ENCODE data around the gene TMEM221.

The TMEM221 gene

DNA sequence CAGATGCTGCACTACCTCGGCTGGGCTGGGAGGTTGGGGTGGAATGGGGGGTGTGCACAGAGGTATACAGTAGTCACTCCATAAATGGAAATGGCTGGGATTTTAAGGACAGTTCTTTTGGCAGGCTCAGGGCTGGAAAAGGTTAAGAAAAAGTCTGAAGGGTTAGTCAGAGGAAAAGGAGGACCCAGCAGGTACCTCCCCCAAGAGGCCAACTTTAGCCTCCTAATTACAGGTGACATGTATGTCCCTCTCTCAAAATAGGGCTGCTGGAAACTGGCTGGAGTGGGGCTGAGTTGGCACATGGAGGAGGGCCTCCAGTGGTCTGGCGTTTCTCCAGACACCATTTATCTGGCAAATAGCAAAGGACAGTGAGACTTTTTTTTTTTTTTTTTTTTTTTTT, 55.5 kb downstream of the TMEM221 start:
- peaks cover 0 to 27% of the 10 kb centered on the region in 2 donors for H3K27me3 ChIP-seq
- DNase-seq: no peak
- H3K27ac ChIP-seq: no peak overlapping the region
- H3K36me3 ChIP-seq: no peaks in the 10 kb centered on the region
- TF ChIP-seq, protein P1, sequence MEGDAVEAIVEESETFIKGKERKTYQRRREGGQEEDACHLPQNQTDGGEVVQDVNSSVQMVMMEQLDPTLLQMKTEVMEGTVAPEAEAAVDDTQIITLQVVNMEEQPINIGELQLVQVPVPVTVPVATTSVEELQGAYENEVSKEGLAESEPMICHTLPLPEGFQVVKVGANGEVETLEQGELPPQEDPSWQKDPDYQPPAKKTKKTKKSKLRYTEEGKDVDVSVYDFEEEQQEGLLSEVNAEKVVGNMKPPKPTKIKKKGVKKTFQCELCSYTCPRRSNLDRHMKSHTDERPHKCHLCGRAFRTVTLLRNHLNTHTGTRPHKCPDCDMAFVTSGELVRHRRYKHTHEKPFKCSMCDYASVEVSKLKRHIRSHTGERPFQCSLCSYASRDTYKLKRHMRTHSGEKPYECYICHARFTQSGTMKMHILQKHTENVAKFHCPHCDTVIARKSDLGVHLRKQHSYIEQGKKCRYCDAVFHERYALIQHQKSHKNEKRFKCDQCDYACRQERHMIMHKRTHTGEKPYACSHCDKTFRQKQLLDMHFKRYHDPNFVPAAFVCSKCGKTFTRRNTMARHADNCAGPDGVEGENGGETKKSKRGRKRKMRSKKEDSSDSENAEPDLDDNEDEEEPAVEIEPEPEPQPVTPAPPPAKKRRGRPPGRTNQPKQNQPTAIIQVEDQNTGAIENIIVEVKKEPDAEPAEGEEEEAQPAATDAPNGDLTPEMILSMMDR (IDR thresholded peaks at IDR 0.05): no peak
- peaks cover 0 to 2% (median 0%) of the 10 kb centered on the region in 3 donors for H3K9me3 ChIP-seq
- intact Hi-C loops (cut with DNase I; ENCODE audit: low total_unique reads): no loop called here
- peaks cover 0 to 19% (median 16%) of the 10 kb centered on the region in 4 donors for H3K4me1 ChIP-seq
- no peak overlapping the region for H3K4me3 ChIP-seq

DNA sequence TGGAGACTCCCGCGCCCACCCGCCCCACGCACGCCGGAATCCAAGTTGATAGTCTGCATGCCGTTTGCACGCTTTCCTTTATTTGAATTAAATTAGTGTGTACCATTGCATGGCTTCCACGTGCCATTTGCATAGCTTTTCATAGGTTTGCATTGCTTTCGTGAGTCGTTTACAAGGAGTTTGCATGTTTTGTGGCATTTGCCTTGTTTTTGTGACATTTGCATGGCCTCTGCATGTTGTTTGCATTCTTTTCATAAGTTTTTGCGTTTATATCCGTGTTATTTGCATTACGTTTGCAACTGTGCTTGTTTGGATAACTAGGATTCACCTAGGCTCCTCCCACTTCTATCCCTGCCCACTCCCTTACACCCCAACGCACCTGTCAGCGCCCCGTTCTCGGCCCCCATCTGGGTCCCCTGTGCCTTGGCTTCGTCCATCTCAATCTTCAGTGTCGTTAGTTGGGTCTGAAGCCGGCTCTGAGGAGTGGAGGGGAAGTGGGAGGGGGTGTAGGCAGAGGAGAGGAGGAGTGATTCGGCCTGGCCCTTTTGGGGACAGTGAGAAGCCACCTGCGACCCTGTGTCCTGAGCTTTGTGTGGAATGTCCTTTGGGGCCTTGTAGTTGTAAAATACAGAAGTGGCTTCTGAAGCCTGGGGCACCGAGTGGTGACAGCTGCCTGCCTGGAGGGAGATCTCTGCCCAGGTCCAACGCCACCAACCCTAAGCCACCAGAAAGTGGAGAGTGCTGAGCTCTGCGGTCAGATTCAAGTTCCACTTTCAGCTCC, 56.9 kb downstream of the TMEM221 start:
- Histone ChIP-seq H3K27ac (no peak overlapping the region), H3K9me3 (peaks cover 0 to 2% (median 0%) of the 10 kb centered on the region in 3 donors), H3K4me1 (peaks cover 0 to 19% (median 16%) of the 10 kb centered on the region in 4 donors), H3K4me3 (peak overlapping the region; percentile 48 to 52), H3K36me3 (no peaks in the 10 kb centered on the region), H3K27me3 (peaks cover 0 to 27% of the 10 kb centered on the region in 2 donors)
- intact Hi-C loops (cut with DNase I; ENCODE audit: low total_unique reads): no loop called here
- DNase-seq: no peak
- TF ChIP-seq, protein P1 (IDR thresholded peaks at IDR 0.05): no peak

DNA sequence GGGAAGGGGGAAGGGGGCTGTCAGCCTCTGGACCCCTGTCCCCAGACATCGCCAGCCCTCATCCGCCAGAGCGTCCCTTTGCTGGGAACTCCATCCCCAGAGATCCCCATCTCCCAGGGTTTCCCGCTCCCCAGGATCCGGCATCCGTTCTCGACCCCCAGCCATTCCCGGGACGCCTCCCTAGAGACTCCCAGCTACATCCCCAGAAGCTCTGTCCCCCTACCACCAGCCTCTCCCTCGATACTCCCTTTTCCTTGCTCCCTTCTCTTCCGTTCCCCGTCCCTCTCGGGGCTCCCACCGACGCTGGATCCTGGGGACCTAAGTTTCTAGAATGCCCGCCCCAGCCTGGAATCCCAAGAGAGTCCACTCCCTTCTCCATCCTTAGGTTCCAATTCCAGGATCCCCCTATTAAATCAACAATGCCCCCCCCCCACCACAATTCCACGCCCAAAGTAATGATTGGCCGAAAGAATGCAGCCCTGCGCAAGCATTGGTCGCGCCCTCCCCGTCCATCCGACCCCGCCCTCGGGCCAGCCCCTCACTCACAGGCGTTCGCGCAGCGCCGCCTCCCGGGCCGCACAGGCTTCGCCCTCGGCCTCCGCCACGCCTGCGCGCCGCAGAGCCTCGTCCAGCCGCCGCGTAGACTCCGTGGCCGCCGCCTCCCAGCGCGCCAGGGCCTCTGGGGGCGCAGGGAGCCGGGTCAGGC, 57.6 kb downstream of the TMEM221 start:
- Histone ChIP-seq H3K27ac (peak overlapping the region in 1 of 2 donors; percentile 51), H3K4me1 (peaks cover 0 to 19% (median 17%) of the 10 kb centered on the region in 4 donors), H3K36me3 (no peaks in the 10 kb centered on the region), H3K9me3 (peaks cover 0 to 2% (median 0%) of the 10 kb centered on the region in 3 donors), H3K27me3 (peaks cover 0 to 27% of the 10 kb centered on the region in 2 donors), H3K4me3 (peak overlapping the region; percentile 48 to 52)
- intact Hi-C loops (cut with DNase I; ENCODE audit: low total_unique reads): no loop called here
- DNase-seq: peak; percentile 90 to 94
- TF ChIP-seq, protein P1 (IDR thresholded peaks at IDR 0.05): peak; percentile 68 to 81

DNA sequence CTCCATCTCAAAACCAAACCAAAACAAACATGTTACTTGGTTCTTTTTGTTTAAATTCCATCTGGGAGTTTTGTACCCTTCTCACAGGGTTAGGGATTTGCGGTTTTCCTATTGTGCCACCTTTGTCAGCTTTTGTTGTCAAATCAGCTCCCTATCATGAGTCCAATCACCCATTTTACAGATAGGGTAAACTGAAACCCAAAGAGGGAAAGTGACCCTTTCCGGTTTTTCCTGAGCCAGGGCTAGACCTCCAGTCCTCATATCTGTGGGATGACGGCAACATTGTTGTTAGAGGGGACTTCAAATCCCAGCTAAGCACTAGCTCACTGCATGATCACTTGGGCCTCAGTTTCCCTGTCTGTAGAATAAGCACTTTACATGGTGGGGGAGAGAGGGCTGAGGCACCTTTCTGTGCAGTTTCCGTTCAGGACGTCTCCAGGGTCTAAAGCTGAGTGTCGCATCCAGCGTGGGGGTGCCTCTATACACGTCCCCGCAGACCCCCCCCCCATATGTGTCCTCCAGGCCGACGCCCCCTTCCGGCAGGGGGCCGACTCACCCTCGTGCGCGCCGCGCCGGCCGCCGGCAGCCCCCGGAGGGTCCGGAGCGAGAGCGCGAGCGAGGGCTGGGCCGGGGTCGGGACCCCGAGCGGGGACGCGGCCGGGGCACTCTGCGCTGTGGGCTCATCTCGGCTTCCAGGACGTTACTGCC, 58.4 kb downstream of the TMEM221 start:
- H3K27ac ChIP-seq: peak overlapping the region in 1 of 2 donors; percentile 51
- intact Hi-C loops (cut with DNase I; ENCODE audit: low total_unique reads): loop anchor here (5.0 kb wide), 1 partner anchor 88 kb away; the partner anchor contains the start of gene ABHD8
- TF ChIP-seq, protein P1 (IDR thresholded peaks at IDR 0.05): no peak
- H3K4me3 ChIP-seq: peak overlapping the region; percentile 48 to 52
- peaks cover 0 to 19% (median 18%) of the 10 kb centered on the region in 4 donors for H3K4me1 ChIP-seq
- peaks cover 0 to 2% (median 0%) of the 10 kb centered on the region in 3 donors for H3K9me3 ChIP-seq
- H3K36me3 ChIP-seq: no peaks in the 10 kb centered on the region
- peaks cover 0 to 23% of the 10 kb centered on the region in 2 donors for H3K27me3 ChIP-seq
- DNase-seq: no peak

DNA sequence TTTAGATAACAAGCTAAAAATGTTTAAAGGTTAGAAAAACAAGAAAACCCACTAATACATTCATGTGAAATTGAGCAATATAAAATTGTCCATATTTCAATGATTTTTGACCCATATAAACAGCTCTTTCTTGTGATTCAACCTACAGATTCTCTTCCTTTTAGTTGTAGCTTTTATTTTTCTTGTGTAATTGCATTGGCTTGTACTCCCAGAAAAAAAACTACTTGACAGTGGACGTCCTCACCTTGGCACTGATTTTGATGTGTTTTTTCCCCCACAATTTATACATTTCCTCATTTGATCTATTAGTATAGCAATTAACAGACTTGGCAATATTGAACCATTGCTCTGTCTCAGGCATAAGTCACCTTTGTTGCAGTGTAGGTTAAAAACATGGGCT, 59.2 kb downstream of the TMEM221 start:
- no peak for DNase-seq
- H3K4me3 ChIP-seq: no peak overlapping the region
- H3K27me3 ChIP-seq: peaks cover 0 to 15% of the 10 kb centered on the region in 2 donors
- no peak overlapping the region for H3K27ac ChIP-seq
- H3K36me3 ChIP-seq: no peaks in the 10 kb centered on the region
- TF ChIP-seq, protein P1 (IDR thresholded peaks at IDR 0.05): no peak
- peaks cover 0 to 2% (median 0%) of the 10 kb centered on the region in 3 donors for H3K9me3 ChIP-seq
- peaks cover 0 to 19% (median 18%) of the 10 kb centered on the region in 4 donors for H3K4me1 ChIP-seq
- intact Hi-C loops (cut with DNase I; ENCODE audit: low total_unique reads): loop anchor here (5.0 kb wide), 1 partner anchor 87 kb away; the partner anchor contains the start of gene ABHD8

Measured in tibial artery (tissue), 4 donors.